H9 (cell line): Measurements from ENCODE around the gene CCDC51. TPM values are rescaled to one million over a fixed set of nuclear protein-coding genes. Genes with fewer than 3 reads are reported as not detected.

Experiments
- DNase-seq: peaks from one replicate; pipeline ENCODE4 v3.0.0-alpha.2; 2017
- H2AFZ ChIP-seq: one replicate; pipeline ENCODE4 v1.6.1; 2013; ENCODE audit warnings: mild to moderate bottlenecking, low read length, control low read depth, moderate library complexity
- H2AK5ac ChIP-seq: 2 replicates; pipeline ENCODE4 v1.6.1; 2013; ENCODE audit warnings: low read length, control low read depth, mixed read lengths; ENCODE audit not compliant: insufficient read length
- H2BK120ac ChIP-seq: one replicate; pipeline ENCODE4 v1.6.1; 2013; ENCODE audit warnings: low read depth, mild to moderate bottlenecking, low read length, control low read depth, inconsistent platforms; ENCODE audit not compliant: poor library complexity, severe bottlenecking
- H2BK12ac ChIP-seq: 2 replicates; pipeline ENCODE4 v1.6.1; 2013; ENCODE audit warnings: low read length, control low read depth, mixed read lengths, low read depth; ENCODE audit not compliant: insufficient read length
- H2BK15ac ChIP-seq: 2 replicates; pipeline ENCODE4 v1.6.1; 2013; ENCODE audit warnings: low read depth, low read length, control low read depth
- H2BK20ac ChIP-seq: one replicate; pipeline ENCODE4 v1.6.1; 2013; ENCODE audit warnings: low read depth, mild to moderate bottlenecking, low read length, control low read depth, inconsistent platforms; ENCODE audit not compliant: poor library complexity, severe bottlenecking
- H2BK5ac ChIP-seq: 2 replicates; pipeline ENCODE4 v1.6.1; 2013; ENCODE audit warnings: low read length, control low read depth, mixed read lengths; ENCODE audit not compliant: insufficient read length
- H3K14ac ChIP-seq: 2 replicates; pipeline ENCODE4 v1.6.1; 2013; ENCODE audit warnings: low read length, control low read depth; ENCODE audit not compliant: insufficient read depth
- H3K18ac ChIP-seq: 2 replicates; pipeline ENCODE4 v1.6.1; 2013; ENCODE audit warnings: low read depth, mild to moderate bottlenecking, mixed read lengths, low read length, control low read depth; ENCODE audit not compliant: insufficient read length
- H3K23ac ChIP-seq: 2 replicates; pipeline ENCODE4 v1.6.1; 2013; ENCODE audit warnings: low read length, control low read depth, mixed read lengths, low read depth; ENCODE audit not compliant: insufficient read length
- H3K23me2 ChIP-seq: 2 replicates; pipeline ENCODE4 v1.6.1; 2013; ENCODE audit warnings: low read depth, mild to moderate bottlenecking, mixed read lengths, low read length, control low read depth; ENCODE audit not compliant: insufficient read length, poor library complexity, severe bottlenecking
- H3K27ac ChIP-seq: 2 replicates; pipeline ENCODE4 v1.5.1; 2013; ENCODE audit warnings: low read length, control low read depth, mixed read lengths, low read depth; ENCODE audit not compliant: insufficient read length
- H3K27me3 ChIP-seq: 2 replicates; pipeline ENCODE4 v1.6.1; 2013; ENCODE audit warnings: low read length, control low read depth, inconsistent platforms; ENCODE audit not compliant: insufficient read depth
- H3K4ac ChIP-seq: 2 replicates; pipeline ENCODE4 v1.6.1; 2013; ENCODE audit warnings: low read depth, mild to moderate bottlenecking, control low read depth, inconsistent platforms, low read length, moderate library complexity
- H3K4me1 ChIP-seq: 2 replicates; pipeline ENCODE4 v1.6.1; 2013; ENCODE audit warnings: low read length, control low read depth, inconsistent platforms; ENCODE audit not compliant: insufficient read depth
- H3K4me2 ChIP-seq: 2 replicates; pipeline ENCODE4 v1.6.1; 2013; ENCODE audit warnings: low read length, control low read depth, mixed read lengths; ENCODE audit not compliant: insufficient read length, insufficient read depth
- H3K56ac ChIP-seq: 2 replicates; pipeline ENCODE4 v1.6.1; 2013; ENCODE audit warnings: low read depth, mild to moderate bottlenecking, mixed read lengths, low read length, control low read depth; ENCODE audit not compliant: insufficient read length
- H3K79me1 ChIP-seq: 2 replicates; pipeline ENCODE4 v1.6.1; 2013; ENCODE audit warnings: low read depth, mild to moderate bottlenecking, moderate library complexity, low read length, control low read depth, inconsistent platforms; ENCODE audit not compliant: insufficient read depth, poor library complexity, severe bottlenecking
- H3K79me2 ChIP-seq: 2 replicates; pipeline ENCODE4 v1.6.1; 2013; ENCODE audit warnings: low read length, control low read depth, inconsistent platforms; ENCODE audit not compliant: insufficient read depth
- H3K9ac ChIP-seq: 2 replicates; pipeline ENCODE4 v1.6.1; 2013; ENCODE audit warnings: low read length, control low read depth, mixed read lengths; ENCODE audit not compliant: insufficient read length; ENCODE audit errors: extremely low read depth
- H3K9me3 ChIP-seq: one replicate; pipeline ENCODE4 v1.6.1; 2013; ENCODE audit warnings: low read depth, low read length, inconsistent platforms; ENCODE audit not compliant: control insufficient read depth
- H3T11ph ChIP-seq: one replicate; pipeline ENCODE4 v1.6.1; 2013; ENCODE audit warnings: mild to moderate bottlenecking, low read length, control low read depth, inconsistent platforms
- H4K20me1 ChIP-seq: one replicate; pipeline ENCODE4 v1.6.1; 2013; ENCODE audit not compliant: control insufficient read depth, insufficient read length, insufficient read depth
- H4K5ac ChIP-seq: 2 replicates; pipeline ENCODE4 v1.6.1; 2013; ENCODE audit warnings: low read depth, mild to moderate bottlenecking, mixed read lengths, low read length, control low read depth; ENCODE audit not compliant: insufficient read length
- H4K8ac ChIP-seq: replicated peaks from 2 replicates; pipeline ENCODE4 v1.6.1; 2013; ENCODE audit warnings: low read length, control low read depth, mixed read lengths, low read depth; ENCODE audit not compliant: insufficient read length
- H4K91ac ChIP-seq: 2 replicates; pipeline ENCODE4 v1.6.1; 2013; ENCODE audit warnings: low read depth, mild to moderate bottlenecking, moderate library complexity, mixed read lengths, low read length, control low read depth; ENCODE audit not compliant: insufficient read length
- H3K27ac Mint-ChIP-seq, 3 experiments: 2 replicates in 2 of 3; 3 replicates in 1 of 3; pipeline ENCODE4 v1.8.0; 2020 to 2021; ENCODE audit warnings: mixed read lengths in 3 of 3, mild to moderate bottlenecking in 1 of 3, moderate library complexity in 1 of 3
- H3K27me3 Mint-ChIP-seq: 2 replicates; pipeline ENCODE4 v1.8.0; 2021; ENCODE audit warnings: low read depth, mild to moderate bottlenecking, moderate library complexity, mixed read lengths
- H3K36me3 Mint-ChIP-seq, 3 experiments: 2 replicates in 2 of 3; 3 replicates in 1 of 3; pipeline ENCODE4 v1.8.0; 2020 to 2021; ENCODE audit warnings: low read depth in 3 of 3, mixed read lengths in 3 of 3; ENCODE audit not compliant: insufficient read depth in 1 of 3
- H3K4me1 Mint-ChIP-seq, 2 experiments: 2 replicates each; pipeline ENCODE4 v1.8.0; 2020; ENCODE audit warnings: mixed read lengths in 2 of 2
- H3K4me3 Mint-ChIP-seq, 2 experiments: 2 replicates in 1 of 2; 3 replicates in 1 of 2; pipeline ENCODE4 v1.8.0; 2020 to 2021; ENCODE audit warnings: mild to moderate bottlenecking in 2 of 2, mixed read lengths in 2 of 2, moderate library complexity in 1 of 2
- H3K9me3 Mint-ChIP-seq, 2 experiments: 2 replicates in 1 of 2; 3 replicates in 1 of 2; pipeline ENCODE4 v1.8.0; 2020; ENCODE audit warnings: mild to moderate bottlenecking in 2 of 2, mixed read lengths in 2 of 2, moderate library complexity in 1 of 2
- CTCF ChIP-seq: fragments of 200-600 bp; sonication (generic); conservative IDR thresholded peaks from 3 replicates; pipeline ENCODE4 v1.8.0; 2021; ENCODE audit warnings: antibody characterized with exemption, mild to moderate bottlenecking
- WGBS: extraction: QIAGEN DNeasy Blood & Tissue Kit; methylation state at CpG from one replicate; pipeline ENCODE4 v1.1.7; 2013; ENCODE audit warnings: missing lambda C conversion rate, low lambda C conversion rate, mixed read lengths; ENCODE audit not compliant: insufficient read length; ENCODE audit errors: extremely low coverage; 5-methylcytosine and 5-hydroxymethylcytosine counted together
- total RNA-seq: library from RNA; stranded (reverse); gene quantifications from 2 replicates; pipeline ENCODE4 v1.2.1, GENCODE V29; 2021

The CCDC51 gene
- total RNA-seq, 1 experiment from 2014 or later, result 20.0 TPM

- no peak overlapping the region for H4K91ac ChIP-seq
- no peak overlapping the region for H3K18ac ChIP-seq
- H3K23me2 ChIP-seq, result no peaks in the 10 kb centered on the region
- H3K27me3 ChIP-seq, result no peaks in the 10 kb centered on the region
- H2AK5ac ChIP-seq, result no peak overlapping the region
- H3K9me3 ChIP-seq, result no peaks in the 10 kb centered on the region
- peak overlapping the region in 2 of 3 experiments; percentile 71 to 91; a peak in 2 of 7 replicates for H3K27ac Mint-ChIP-seq
- H3K27ac ChIP-seq, result no peak overlapping the region
- no CpG with 5 or more reads among the region's 4 CpGs for WGBS
- no peak overlapping the region for H3K14ac ChIP-seq
- H3K4me2 ChIP-seq, result no peak overlapping the region
- no peak overlapping the region for H2BK15ac ChIP-seq
- H3K79me1 ChIP-seq, result no peaks in the 10 kb centered on the region
- H3K4me3 Mint-ChIP-seq, result no peak overlapping the region
- TF ChIP-seq CTCF, result peak; percentile 41
- H3K27me3 Mint-ChIP-seq, result no peaks in the 10 kb centered on the region; the same call in 1 of the 2 replicates
- no peak overlapping the region for H2BK20ac ChIP-seq
- H4K20me1 ChIP-seq, result no peaks in the 10 kb centered on the region
- no peak overlapping the region for H2BK5ac ChIP-seq
- peak; percentile 33 for DNase-seq
- H3K23ac ChIP-seq, result no peak overlapping the region
- no peak overlapping the region for H4K5ac ChIP-seq
- peaks cover 59 to 96% (median 93%) of the 10 kb centered on the region in 3 experiments for H3K36me3 Mint-ChIP-seq
- no peaks in the 10 kb centered on the region for H3K4me1 Mint-ChIP-seq
- no peak overlapping the region for H3K9ac ChIP-seq
- H3K56ac ChIP-seq, result no peak overlapping the region
- H2BK12ac ChIP-seq, result no peak overlapping the region
- H3K4ac ChIP-seq, result no peak overlapping the region
- no peak overlapping the region for H3T11ph ChIP-seq
- H3K9me3 Mint-ChIP-seq, result no peaks in the 10 kb centered on the region
- H3K79me2 ChIP-seq, result no peaks in the 10 kb centered on the region
- H4K8ac ChIP-seq, result no peak overlapping the region
- no peaks in the 10 kb centered on the region for H3K4me1 ChIP-seq
- no peak overlapping the region for H2AFZ ChIP-seq
- H2BK120ac ChIP-seq, result no peak overlapping the region
Measured at GRCh38 chr3:48408823-48409281, 31.1 kb downstream of the CCDC51 start.
